ENCODE results near the gene LRRC4. TPM values are rescaled to one million over a fixed set of nuclear protein-coding genes. Genes with fewer than 3 reads are reported as not detected.

Gene LRRC4
- polyA plus RNA-seq, 3 donors, result 0.17 to 3.1 (median 1.5) TPM

- WGBS, 3 donors, result 80 to 89% (median 89%) methylated on average over 4 of the region's 4 CpGs
Measured at GRCh38 chr7:128036226-128036940, 5.1 kb upstream of the LRRC4 start.

GRCh38 chr7:128035712-128036111, 4.5 kb upstream of the LRRC4 start:
- WGBS, 3 donors, result 82 to 89% (median 85%) methylated on average over 3 of the region's 3 CpGs
- no peak overlapping the region for H3K27ac ChIP-seq (ENCODE audit: low read depth, low read length)

More at GRCh38 chr7:128036226-128036940, 5.1 kb upstream of the LRRC4 start:
- H3K27ac ChIP-seq (ENCODE audit: low read depth, low read length), result no peak overlapping the region

GRCh38 chr7:128034825-128035224, 3.6 kb upstream of the LRRC4 start:
- H3K27ac ChIP-seq (ENCODE audit: low read depth, low read length), result no peak overlapping the region
- WGBS, 3 donors, result 56 to 76% (median 57%) methylated on average over 2 of the region's 2 CpGs

GRCh38 chr7:128033246-128033645, 2.0 kb upstream of the LRRC4 start:
- WGBS, 3 donors, result 62 to 90% (median 85%) methylated on average over 9 of the region's 9 CpGs
- H3K27ac ChIP-seq (ENCODE audit: low read depth, low read length), result no peak overlapping the region

- 24 to 61% (median 26%) methylated on average over 34 to 41 of the region's 41 CpGs for WGBS, 3 donors
- H3K27ac ChIP-seq (ENCODE audit: low read depth, low read length), result no peak overlapping the region
Measured at GRCh38 chr7:128032605-128033235, 1.5 kb upstream of the LRRC4 start.

- WGBS, 3 donors, result 0 to 47% (median 1%) methylated on average over 50 to 87 of the region's 87 CpGs
- H3K27ac ChIP-seq (ENCODE audit: low read depth, low read length), result peak overlapping the region; percentile 44
Measured at GRCh38 chr7:128031901-128032604, 816 bp upstream of the LRRC4 start.

- no peak overlapping the region for H3K27ac ChIP-seq (ENCODE audit: low read depth, low read length)
- WGBS, 3 donors, result 93 to 96% (median 96%) methylated on average over 21 of the region's 21 CpGs
Measured at GRCh38 chr7:128030263-128030653, 979 bp downstream of the LRRC4 start.

GRCh38 chr7:128029405-128029995, 1.7 kb downstream of the LRRC4 start:
- H3K27ac ChIP-seq (ENCODE audit: low read depth, low read length), result no peak overlapping the region
- 88 to 93% (median 93%) methylated on average over 17 of the region's 17 CpGs for WGBS, 3 donors

- WGBS, 3 donors, result 66 to 85% (median 72%) methylated on average over 4 of the region's 4 CpGs
- no peak overlapping the region for H3K27ac ChIP-seq (ENCODE audit: low read depth, low read length)
Measured at GRCh38 chr7:128027485-128027980, 3.7 kb downstream of the LRRC4 start.

GRCh38 chr7:128026551-128026950, 4.7 kb downstream of the LRRC4 start:
- WGBS, 3 donors, result 48 to 69% (median 59%) methylated on average over 2 of the region's 2 CpGs
- H3K27ac ChIP-seq (ENCODE audit: low read depth, low read length), result no peak overlapping the region

- 43 to 81% (median 58%) methylated on average over 2 of the region's 2 CpGs for WGBS, 3 donors
- H3K27ac ChIP-seq (ENCODE audit: low read depth, low read length), result no peak overlapping the region
Measured at GRCh38 chr7:128025819-128026218, 5.4 kb downstream of the LRRC4 start.

GRCh38 chr7:128025380-128025779, 5.9 kb downstream of the LRRC4 start:
- no peak overlapping the region for H3K27ac ChIP-seq (ENCODE audit: low read depth, low read length)
- WGBS, 3 donors, result 82 to 90% (median 85%) methylated on average over 6 of the region's 6 CpGs

GRCh38 chr7:128024151-128024550, 7.1 kb downstream of the LRRC4 start:
- H3K27ac ChIP-seq (ENCODE audit: low read depth, low read length), result no peak overlapping the region
- WGBS, 3 donors, result 90 to 94% (median 93%) methylated on average over 3 of the region's 3 CpGs

GRCh38 chr7:128022631-128023532, 8.4 kb downstream of the LRRC4 start:
- WGBS, 3 donors, result 55 to 84% (median 63%) methylated on average over 6 of the region's 6 CpGs
- no peak overlapping the region for H3K27ac ChIP-seq (ENCODE audit: low read depth, low read length)

GRCh38 chr7:128021366-128021765, 9.9 kb downstream of the LRRC4 start:
- H3K27ac ChIP-seq (ENCODE audit: low read depth, low read length), result no peak overlapping the region
- WGBS, 3 donors, result 91 to 94% (median 93%) methylated on average over 2 of the region's 2 CpGs

- no peak overlapping the region for H3K27ac ChIP-seq (ENCODE audit: low read depth, low read length)
- WGBS, 3 donors, result 91 to 97% (median 95%) methylated on average over 6 of the region's 6 CpGs
Measured at GRCh38 chr7:128020159-128020558, 11.1 kb downstream of the LRRC4 start.

- WGBS, 3 donors, result 81 to 92% (median 84%) methylated on average over 3 of the region's 3 CpGs
- H3K27ac ChIP-seq (ENCODE audit: low read depth, low read length), result no peak overlapping the region
Measured at GRCh38 chr7:128019288-128019687, 11.9 kb downstream of the LRRC4 start.

Data from adipose tissue (tissue), 3 donors.